Breast epithelium (tissue), 3 donors: ENCODE results near the gene LGALS3BP.

Experiments used
- CTCF ChIP-seq, 3 donors: fragments of 450-650 bp; IDR thresholded peaks; one replicate each; pipeline ENCODE4 v1.5.1; 2016 to 2017; ENCODE audit warnings: antibody characterized with exemption in 3 of 3, mild to moderate bottlenecking in 3 of 3, moderate library complexity in 3 of 3
- POLR2AphosphoS5 ChIP-seq, 3 donors: sonication (generic); formaldehyde crosslinking; IDR thresholded peaks; one replicate each; pipeline ENCODE4 v1.6.1; 2017; ENCODE audit warnings: antibody characterized with exemption in 3 of 3

GRCh38 chr17:78997881-78998280, 18.2 kb upstream of the LGALS3BP start:
- TF ChIP-seq CTCF (IDR thresholded peaks at IDR 0.05) (no peak), POLR2AphosphoS5 (IDR thresholded peaks at IDR 0.05) (no peak)
